WI38 (cell line): ENCODE data around the gene ZDHHC22.
A peak's percentile ranks its signal among the peaks of the same experiment; 100 is the strongest.

Source experiments
- H3K4me3 ChIP-seq: 2 replicates; pipeline ENCODE4 v1.5.1; 2011; ENCODE audit warnings: low read depth, mild to moderate bottlenecking, control low read depth, low read length
- TF ChIP-seq, protein P1 (sequence below): IDR thresholded peaks from 2 replicates; pipeline ENCODE4 v1.5.1; 2012; ENCODE audit warnings: low read depth, mild to moderate bottlenecking, control low read depth, low read length

Gene ZDHHC22

DNA sequence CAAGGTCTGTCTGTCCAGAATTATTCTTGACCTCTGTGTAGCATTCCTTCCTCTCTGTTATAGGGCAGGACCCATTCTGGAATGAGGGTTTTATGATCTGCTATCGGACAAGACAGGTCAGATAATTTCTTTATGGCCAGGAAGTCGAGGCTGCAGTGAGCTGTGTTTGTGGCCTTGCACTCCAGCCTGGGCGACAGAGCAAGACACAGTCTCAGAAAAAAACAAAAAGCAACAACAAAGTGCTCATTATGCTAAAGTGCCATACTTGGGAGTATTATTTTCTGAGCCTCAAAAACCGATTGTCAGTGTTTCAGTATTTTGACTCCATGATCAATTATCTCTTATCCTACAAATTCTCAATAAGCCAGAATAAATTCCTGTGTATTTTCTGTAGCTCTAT lies 39.4 kb downstream of the ZDHHC22 start:
- H3K4me3 ChIP-seq, result no peak overlapping the region
- TF ChIP-seq, protein P1, sequence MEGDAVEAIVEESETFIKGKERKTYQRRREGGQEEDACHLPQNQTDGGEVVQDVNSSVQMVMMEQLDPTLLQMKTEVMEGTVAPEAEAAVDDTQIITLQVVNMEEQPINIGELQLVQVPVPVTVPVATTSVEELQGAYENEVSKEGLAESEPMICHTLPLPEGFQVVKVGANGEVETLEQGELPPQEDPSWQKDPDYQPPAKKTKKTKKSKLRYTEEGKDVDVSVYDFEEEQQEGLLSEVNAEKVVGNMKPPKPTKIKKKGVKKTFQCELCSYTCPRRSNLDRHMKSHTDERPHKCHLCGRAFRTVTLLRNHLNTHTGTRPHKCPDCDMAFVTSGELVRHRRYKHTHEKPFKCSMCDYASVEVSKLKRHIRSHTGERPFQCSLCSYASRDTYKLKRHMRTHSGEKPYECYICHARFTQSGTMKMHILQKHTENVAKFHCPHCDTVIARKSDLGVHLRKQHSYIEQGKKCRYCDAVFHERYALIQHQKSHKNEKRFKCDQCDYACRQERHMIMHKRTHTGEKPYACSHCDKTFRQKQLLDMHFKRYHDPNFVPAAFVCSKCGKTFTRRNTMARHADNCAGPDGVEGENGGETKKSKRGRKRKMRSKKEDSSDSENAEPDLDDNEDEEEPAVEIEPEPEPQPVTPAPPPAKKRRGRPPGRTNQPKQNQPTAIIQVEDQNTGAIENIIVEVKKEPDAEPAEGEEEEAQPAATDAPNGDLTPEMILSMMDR, result no peak

DNA sequence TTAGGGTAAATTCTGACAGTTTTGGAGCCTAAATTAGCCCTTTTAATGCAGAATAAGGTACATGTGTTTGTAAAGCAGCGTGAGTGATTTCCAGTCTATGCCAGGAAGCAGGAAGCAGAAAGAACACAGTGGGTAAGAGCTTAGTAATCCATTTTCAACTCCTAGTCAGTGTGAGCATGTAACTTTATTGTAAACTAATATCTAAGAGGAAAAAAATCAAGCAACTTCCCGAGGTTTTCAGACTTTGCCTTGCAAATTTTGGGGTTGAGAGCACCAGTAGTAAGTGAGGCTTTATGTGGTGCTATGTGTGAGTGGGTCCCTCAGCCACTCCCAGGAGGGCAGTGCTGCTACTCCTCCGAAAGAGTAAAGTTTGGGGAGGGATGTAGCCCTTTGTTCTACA lies 40.6 kb downstream of the ZDHHC22 start:
- H3K4me3 ChIP-seq, result no peak overlapping the region
- TF ChIP-seq, protein P1, result no peak

- TF ChIP-seq, protein P1, result no peak
- H3K4me3 ChIP-seq, result peak overlapping the region; percentile 81; the same call in 1 of the 2 replicates
Measured at GRCh38 chr14:77099425-77100167, 42.0 kb downstream of the ZDHHC22 start.

GRCh38 chr14:77098529-77099353 lies 42.9 kb downstream of the ZDHHC22 start:
- H3K4me3 ChIP-seq, result peak overlapping the region; percentile 81
- TF ChIP-seq, protein P1, result no peak

- H3K4me3 ChIP-seq, result peak within 1 kb of the TSS; percentile 81
Measured at GRCh38 chr14:77097700-77098528, 43.7 kb downstream of the ZDHHC22 start, which contains the start of gene CIPC. Gene CIPC (plus strand): TSS chr14:77098258. CDS start chr14:77105709, 7,451 bp downstream.

DNA sequence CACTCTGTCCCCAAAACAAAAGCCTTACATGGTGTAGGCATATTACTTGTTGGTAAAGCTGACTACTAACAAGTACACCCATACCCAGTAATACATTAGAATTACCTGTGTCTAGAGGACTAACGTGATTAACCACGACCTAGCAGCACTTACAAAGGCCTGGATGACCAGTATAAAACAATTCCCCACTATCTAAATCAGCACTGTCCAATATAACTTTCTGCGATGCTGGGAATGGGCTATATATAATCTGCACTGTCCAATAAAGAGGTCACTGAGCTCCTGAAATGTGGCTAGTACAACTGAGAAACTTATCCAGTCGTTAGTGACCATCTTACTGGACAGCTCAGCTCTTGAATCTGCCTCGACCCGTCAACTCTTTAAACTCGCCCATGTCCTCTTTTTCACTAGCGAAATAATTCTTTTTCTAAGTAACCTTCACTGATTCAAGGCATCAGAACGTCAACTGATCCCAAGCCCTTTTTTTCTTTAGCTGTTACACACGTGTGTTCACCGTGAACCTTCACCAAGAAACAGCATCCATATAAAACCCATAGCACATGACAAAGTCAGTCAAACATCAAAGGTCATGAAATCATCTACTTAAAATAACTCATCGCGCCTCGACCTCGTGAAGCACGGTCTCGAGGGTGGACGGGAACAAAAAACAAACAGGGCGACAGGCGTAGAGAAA lies 44.4 kb downstream of the ZDHHC22 start:
- peak overlapping the region; percentile 81 for H3K4me3 ChIP-seq
- TF ChIP-seq, protein P1, result no peak

More at GRCh38 chr14:77097700-77098528, 43.7 kb downstream of the ZDHHC22 start, which contains the start of gene CIPC:
- TF ChIP-seq, protein P1, result no peak
